Panc1 (cell line): ENCODE results near the gene ZNF723. TPM values are rescaled to one million over a fixed set of nuclear protein-coding genes. Genes with fewer than 3 reads are reported as not detected.
"Not testable (repeated sequence)": the region's sequence is repeated elsewhere in the genome, so short reads cannot be mapped to it uniquely, and the experiment has no call there.

ENCODE experiments used
- ATAC-seq: fragments of 200-7000 bp; cut with Tn5 transposase; 2 replicates; pipeline ENCODE4 v1.9.1; 2020; ENCODE audit warnings: mild to moderate bottlenecking, moderate library complexity
- BruUV-seq: library from RNA; stranded (reverse); fragments of 400-500 nt; replicated peaks from 2 replicates; lab custom pipeline; 2021; lab: Mats Ljungman, UMichigan
- CTCF ChIA-PET: fragments of 300-600 bp; sonication (Branson Sonifier 250); formaldehyde crosslinking; loops from one replicate; lab custom pipeline; 2022; ENCODE audit warnings: antibody characterized with exemption; lab: Charles Lee
- POLR2A ChIA-PET: fragments of 300-600 bp; sonication (Branson Sonifier 250); formaldehyde crosslinking; loops from one replicate; lab custom pipeline; 2022; ENCODE audit warnings: antibody characterized with exemption; lab: Charles Lee
- DNase-seq: peaks from one replicate; pipeline ENCODE4 v3.0.0-alpha.2; 2010; ENCODE audit warnings: low read depth, low spot score
- H3K27ac ChIP-seq: 2 replicates; pipeline ENCODE4 v1.5.1; 2011; ENCODE audit warnings: mild to moderate bottlenecking, low read length, inconsistent platforms
- H3K27me3 ChIP-seq: fragments of 200-500 bp; sonication (Bioruptor generic); 2 replicates; pipeline ENCODE4 v1.6.0; 2014; ENCODE audit warnings: low read length, inconsistent platforms; ENCODE audit not compliant: control insufficient read depth, insufficient read depth
- H3K36me3 ChIP-seq: fragments of 200-500 bp; sonication (Bioruptor generic); 2 replicates; pipeline ENCODE4 v1.5.1; 2014; ENCODE audit warnings: inconsistent platforms, mild to moderate bottlenecking, low read length, moderate library complexity; ENCODE audit not compliant: control insufficient read depth, insufficient read depth
- H3K4me1 ChIP-seq: 2 replicates; pipeline ENCODE4 v1.5.1; 2011; ENCODE audit warnings: inconsistent platforms, mild to moderate bottlenecking, low read length, moderate library complexity; ENCODE audit not compliant: control insufficient read depth, insufficient read depth
- H3K4me3 ChIP-seq, 2 experiments: 2 replicates each; pipeline ENCODE4 v1.5.1; 2011 to 2012; ENCODE audit warnings: low read depth in 2 of 2, low read length in 2 of 2, mild to moderate bottlenecking in 2 of 2, inconsistent platforms in 1 of 2, moderate library complexity in 1 of 2
- H3K9me3 ChIP-seq: fragments of 200-500 bp; sonication (Bioruptor generic); 2 replicates; pipeline ENCODE4 v1.5.1; 2014; ENCODE audit warnings: low read depth, mild to moderate bottlenecking, inconsistent platforms, low read length, moderate library complexity; ENCODE audit not compliant: control insufficient read depth, insufficient read depth
- POLR2AphosphoS5 ChIP-seq: IDR thresholded peaks from 2 replicates; pipeline ENCODE4 v1.6.1; 2012; ENCODE audit warnings: mild to moderate bottlenecking, low read depth, low read length, moderate library complexity
- SIN3A ChIP-seq: IDR thresholded peaks from 2 replicates; pipeline ENCODE4 v1.6.1; 2012; ENCODE audit warnings: low read depth, mild to moderate bottlenecking, low read length, moderate library complexity, borderline replicate concordance; ENCODE audit not compliant: insufficient read depth
- TCF7L2 ChIP-seq: IDR thresholded peaks from 2 replicates; pipeline ENCODE4 v1.6.1; 2011; ENCODE audit warnings: mild to moderate bottlenecking, low read depth, low read length, inconsistent platforms
- in situ Hi-C: cut with HindIII; loops from 2 replicates; pipeline ENCODE4 v1.10.0; 2016; ENCODE audit warnings: low sequenced_read_pairs, low pct_unique_long_range_greater_than_20kb
- intact Hi-C: fragments of 100-400 bp; cut with micrococcal nuclease; formaldehyde crosslinking; loops from one replicate; pipeline ENCODE4 v1.10.0; 2022; ENCODE audit not compliant: unreplicated experiment
- total RNA-seq: library from RNA; stranded (reverse); gene quantifications from one replicate; pipeline ENCODE4 v1.2.1, GENCODE V29; 2021; ENCODE audit not compliant: unreplicated experiment
- TF ChIP-seq, protein P1 (sequence below): fragments of 450-650 bp; IDR thresholded peaks from 2 replicates; pipeline ENCODE4 v1.5.1; 2017; ENCODE audit warnings: mild to moderate bottlenecking
- TF ChIP-seq, protein P2 (sequence below), 2 experiments: IDR thresholded peaks; 2 replicates each; pipeline ENCODE4 v1.6.1; 2011 to 2012; ENCODE audit warnings: low read depth in 2 of 2, control low read depth in 1 of 2, low read length in 1 of 2, mild to moderate bottlenecking in 1 of 2, moderate library complexity in 1 of 2; ENCODE audit not compliant: insufficient read depth in 1 of 2

The ZNF723 gene
- total RNA-seq, 1 experiment from 2014 or later, result not detected

DNA sequence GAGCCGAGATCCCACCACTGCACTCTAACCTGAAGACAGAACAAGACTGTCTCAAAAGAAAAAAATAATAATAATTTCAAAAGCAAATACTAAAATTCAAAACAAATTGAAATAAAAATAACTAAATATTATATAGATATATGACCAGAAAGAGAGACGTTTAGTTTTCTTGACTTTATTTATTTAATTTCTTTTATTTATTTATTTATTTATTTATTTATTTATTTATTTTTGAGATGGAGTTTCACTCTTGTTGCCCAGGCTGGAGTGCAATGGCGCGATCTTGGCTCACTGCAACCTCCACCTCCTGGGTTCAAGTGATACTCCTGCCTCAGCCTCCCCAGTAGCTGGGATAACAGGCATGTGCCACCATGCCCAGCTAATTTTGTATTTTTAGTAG is 39.2 kb upstream of the ZNF723 start:
- H3K27ac ChIP-seq, intact Hi-C loops, BruUV-seq, DNase-seq, H3K36me3 ChIP-seq, H3K4me1 ChIP-seq, ATAC-seq, POLR2A ChIA-PET, in situ Hi-C loops, CTCF ChIA-PET, H3K27me3 ChIP-seq, H3K4me3 ChIP-seq, H3K9me3 ChIP-seq: not testable (repeated sequence)

DNA sequence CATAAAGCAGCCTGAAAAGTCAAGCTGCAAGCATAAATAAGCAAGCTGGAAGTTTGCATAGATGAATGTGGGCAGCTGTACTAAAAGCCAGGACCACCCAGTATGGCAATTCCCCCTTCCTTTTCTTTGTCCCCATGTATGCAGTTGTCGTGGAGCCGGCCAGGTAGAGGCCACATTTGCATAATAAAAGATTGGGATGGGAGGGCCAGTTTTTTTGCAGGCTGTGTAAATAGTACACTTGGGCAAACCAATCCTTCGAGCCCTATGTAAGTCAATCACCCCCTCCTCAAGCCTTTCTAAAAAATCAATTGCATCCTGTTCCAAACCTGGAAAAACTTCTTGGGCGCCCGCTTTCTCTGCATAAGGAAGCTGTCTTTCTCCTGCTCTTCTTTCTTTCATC is 35.1 kb upstream of the ZNF723 start:
- DNase-seq, result no peak
- Histone ChIP-seq H3K4me3 (no peak overlapping the region), H3K9me3 (no peaks in the 10 kb centered on the region), H3K27ac (no peak overlapping the region), H3K27me3 (no peaks in the 10 kb centered on the region), H3K4me1 (no peaks in the 10 kb centered on the region), H3K36me3 (no peaks in the 10 kb centered on the region)
- BruUV-seq, result no TSS peak
- ATAC-seq, result no peak
- intact Hi-C loops, result no loop called here
- no peak for TF ChIP-seq POLR2AphosphoS5
- TF ChIP-seq SIN3A, result no peak
- no peak for TF ChIP-seq TCF7L2
- TF ChIP-seq, protein P1, sequence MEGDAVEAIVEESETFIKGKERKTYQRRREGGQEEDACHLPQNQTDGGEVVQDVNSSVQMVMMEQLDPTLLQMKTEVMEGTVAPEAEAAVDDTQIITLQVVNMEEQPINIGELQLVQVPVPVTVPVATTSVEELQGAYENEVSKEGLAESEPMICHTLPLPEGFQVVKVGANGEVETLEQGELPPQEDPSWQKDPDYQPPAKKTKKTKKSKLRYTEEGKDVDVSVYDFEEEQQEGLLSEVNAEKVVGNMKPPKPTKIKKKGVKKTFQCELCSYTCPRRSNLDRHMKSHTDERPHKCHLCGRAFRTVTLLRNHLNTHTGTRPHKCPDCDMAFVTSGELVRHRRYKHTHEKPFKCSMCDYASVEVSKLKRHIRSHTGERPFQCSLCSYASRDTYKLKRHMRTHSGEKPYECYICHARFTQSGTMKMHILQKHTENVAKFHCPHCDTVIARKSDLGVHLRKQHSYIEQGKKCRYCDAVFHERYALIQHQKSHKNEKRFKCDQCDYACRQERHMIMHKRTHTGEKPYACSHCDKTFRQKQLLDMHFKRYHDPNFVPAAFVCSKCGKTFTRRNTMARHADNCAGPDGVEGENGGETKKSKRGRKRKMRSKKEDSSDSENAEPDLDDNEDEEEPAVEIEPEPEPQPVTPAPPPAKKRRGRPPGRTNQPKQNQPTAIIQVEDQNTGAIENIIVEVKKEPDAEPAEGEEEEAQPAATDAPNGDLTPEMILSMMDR, result no peak
- TF ChIP-seq, protein P2, sequence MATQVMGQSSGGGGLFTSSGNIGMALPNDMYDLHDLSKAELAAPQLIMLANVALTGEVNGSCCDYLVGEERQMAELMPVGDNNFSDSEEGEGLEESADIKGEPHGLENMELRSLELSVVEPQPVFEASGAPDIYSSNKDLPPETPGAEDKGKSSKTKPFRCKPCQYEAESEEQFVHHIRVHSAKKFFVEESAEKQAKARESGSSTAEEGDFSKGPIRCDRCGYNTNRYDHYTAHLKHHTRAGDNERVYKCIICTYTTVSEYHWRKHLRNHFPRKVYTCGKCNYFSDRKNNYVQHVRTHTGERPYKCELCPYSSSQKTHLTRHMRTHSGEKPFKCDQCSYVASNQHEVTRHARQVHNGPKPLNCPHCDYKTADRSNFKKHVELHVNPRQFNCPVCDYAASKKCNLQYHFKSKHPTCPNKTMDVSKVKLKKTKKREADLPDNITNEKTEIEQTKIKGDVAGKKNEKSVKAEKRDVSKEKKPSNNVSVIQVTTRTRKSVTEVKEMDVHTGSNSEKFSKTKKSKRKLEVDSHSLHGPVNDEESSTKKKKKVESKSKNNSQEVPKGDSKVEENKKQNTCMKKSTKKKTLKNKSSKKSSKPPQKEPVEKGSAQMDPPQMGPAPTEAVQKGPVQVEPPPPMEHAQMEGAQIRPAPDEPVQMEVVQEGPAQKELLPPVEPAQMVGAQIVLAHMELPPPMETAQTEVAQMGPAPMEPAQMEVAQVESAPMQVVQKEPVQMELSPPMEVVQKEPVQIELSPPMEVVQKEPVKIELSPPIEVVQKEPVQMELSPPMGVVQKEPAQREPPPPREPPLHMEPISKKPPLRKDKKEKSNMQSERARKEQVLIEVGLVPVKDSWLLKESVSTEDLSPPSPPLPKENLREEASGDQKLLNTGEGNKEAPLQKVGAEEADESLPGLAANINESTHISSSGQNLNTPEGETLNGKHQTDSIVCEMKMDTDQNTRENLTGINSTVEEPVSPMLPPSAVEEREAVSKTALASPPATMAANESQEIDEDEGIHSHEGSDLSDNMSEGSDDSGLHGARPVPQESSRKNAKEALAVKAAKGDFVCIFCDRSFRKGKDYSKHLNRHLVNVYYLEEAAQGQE (IDR thresholded peaks at IDR 0.05; ENCODE audit: insufficient read depth in 1 of 2, low read depth in 2 of 2, low read length in 1 of 2), result no peak
- in situ Hi-C loops, result no loop called here
- ChIA-PET CTCF (no interaction called here), POLR2A (no interaction called here)

DNA sequence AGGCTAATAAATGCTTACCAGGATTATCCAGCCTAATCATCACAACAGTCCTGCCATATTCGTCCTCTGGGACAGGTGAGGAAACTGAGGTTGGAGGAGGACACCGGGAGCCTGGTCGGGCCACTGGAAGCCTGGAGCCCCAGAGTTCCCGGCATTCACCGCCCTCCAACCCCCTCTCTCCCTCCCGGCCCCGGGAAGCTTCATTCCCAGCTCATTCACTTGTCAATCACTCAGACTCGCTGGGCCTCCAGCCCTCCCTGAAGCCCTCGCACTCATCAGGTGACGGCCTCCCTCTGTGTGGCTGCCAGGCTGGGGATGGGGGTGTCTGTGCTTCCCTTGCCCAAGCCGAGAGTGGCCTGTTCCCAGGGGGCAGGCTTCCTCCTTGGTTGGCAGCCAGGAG is 25.7 kb upstream of the ZNF723 start:
- H3K4me3 ChIP-seq, result no peak overlapping the region
- no peaks in the 10 kb centered on the region for H3K4me1 ChIP-seq
- ATAC-seq (no peak), DNase-seq (no peak)
- no peaks in the 10 kb centered on the region for H3K9me3 ChIP-seq
- H3K27ac ChIP-seq, result no peak overlapping the region
- ChIA-PET POLR2A (no interaction called here), CTCF (no interaction called here)
- no peak for TF ChIP-seq POLR2AphosphoS5
- no peak for TF ChIP-seq TCF7L2
- TF ChIP-seq, protein P1, result no peak
- TF ChIP-seq, protein P2 (IDR thresholded peaks at IDR 0.05; ENCODE audit: insufficient read depth in 1 of 2, low read depth in 2 of 2, low read length in 1 of 2), result no peak
- TF ChIP-seq SIN3A, result no peak
- BruUV-seq, result no TSS peak
- in situ Hi-C loops, result loop anchor here (10.0 kb wide), 1 partner anchor 542 kb away; no protein-coding TSS in a partner anchor
- intact Hi-C loops, result no loop called here
- no peaks in the 10 kb centered on the region for H3K27me3 ChIP-seq
- H3K36me3 ChIP-seq, result no peaks in the 10 kb centered on the region
